Measurements from ENCODE around the gene ZBTB2.

DNA sequence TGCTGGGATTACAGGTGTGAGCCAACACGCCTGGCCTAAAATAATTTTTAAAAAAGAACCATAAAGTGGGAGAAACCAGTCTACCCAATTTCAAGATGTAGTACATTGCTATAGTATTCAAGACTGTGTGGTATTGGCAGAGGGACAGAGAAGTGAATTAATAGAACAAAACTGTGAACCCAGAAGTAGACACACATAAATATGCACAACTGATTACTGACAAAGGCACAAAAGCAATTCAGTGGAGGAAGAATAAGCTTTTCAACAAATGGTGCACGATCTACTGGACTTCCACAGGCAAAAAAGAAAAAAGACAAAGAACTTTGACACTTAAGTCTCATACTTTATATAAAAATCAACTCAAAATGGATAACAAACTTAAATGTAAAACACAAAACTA, 15.5 kb downstream of the ZBTB2 start:
- TF ChIP-seq POLR2A (IDR thresholded peaks at IDR 0.05; ENCODE audit: low read length): no peak
- TF ChIP-seq GATA1 (IDR thresholded peaks at IDR 0.05; ENCODE audit: low read depth, low read length): no peak
